DOHH2 (cell line): ENCODE measurements around the gene BPIFB1.

Experiments
- H3F3A ChIP-seq: fragments of 200-600 bp; sonication (generic), shearing (Covaris generic); 2 replicates; pipeline ENCODE4 v1.6.0; 2016; ENCODE audit warnings: antibody characterized with exemption, mild to moderate bottlenecking; ENCODE audit not compliant: control insufficient read depth, insufficient read depth
- H3K27ac ChIP-seq: fragments of 200-600 bp; sonication (generic); 2 replicates; pipeline ENCODE4 v1.5.1; 2014; ENCODE audit warnings: low read depth, mild to moderate bottlenecking, low read length, moderate library complexity
- H3K27me3 ChIP-seq: fragments of 200-600 bp; sonication (generic); 2 replicates; pipeline ENCODE4 v1.6.1; 2014; ENCODE audit warnings: mild to moderate bottlenecking, low read length, mixed read lengths; ENCODE audit not compliant: control insufficient read depth
- H3K36me3 ChIP-seq: fragments of 200-600 bp; sonication (generic); 2 replicates; pipeline ENCODE4 v1.6.1; 2014; ENCODE audit warnings: mild to moderate bottlenecking, low read length, moderate library complexity, mixed read lengths; ENCODE audit not compliant: control insufficient read depth
- H3K4me1 ChIP-seq: fragments of 200-600 bp; sonication (generic); 2 replicates; pipeline ENCODE4 v1.6.1; 2014; ENCODE audit warnings: mild to moderate bottlenecking, low read length, mixed read lengths; ENCODE audit not compliant: control insufficient read depth
- H3K4me2 ChIP-seq: fragments of 200-600 bp; sonication (generic); 2 replicates; pipeline ENCODE4 v1.6.0; 2014; ENCODE audit warnings: mild to moderate bottlenecking, low read length, moderate library complexity
- H3K4me3 ChIP-seq: fragments of 200-600 bp; sonication (generic); 2 replicates; pipeline ENCODE4 v1.5.1; 2014; ENCODE audit warnings: mild to moderate bottlenecking, low read length, mixed read lengths
- H3K79me2 ChIP-seq: fragments of 200-600 bp; sonication (generic); 2 replicates; pipeline ENCODE4 v1.6.1; 2014; ENCODE audit warnings: mild to moderate bottlenecking, low read length, mixed read lengths; ENCODE audit not compliant: control insufficient read depth
- H3K9me2 ChIP-seq: fragments of 200-600 bp; sonication (generic); replicated peaks from 2 replicates; pipeline ENCODE4 v1.6.1; 2014; ENCODE audit warnings: mild to moderate bottlenecking, low read length, mixed read lengths; ENCODE audit not compliant: control insufficient read depth
- H3K9me3 ChIP-seq: fragments of 200-600 bp; sonication (generic); 2 replicates; pipeline ENCODE4 v1.6.1; 2014; ENCODE audit warnings: antibody characterized with exemption, low read length, mixed read lengths; ENCODE audit not compliant: control insufficient read depth, insufficient read depth
- H4K20me1 ChIP-seq: fragments of 200-600 bp; sonication (generic); 2 replicates; pipeline ENCODE4 v1.6.0; 2014; ENCODE audit warnings: low read depth, mild to moderate bottlenecking, antibody characterized with exemption, low read length, moderate library complexity; ENCODE audit not compliant: control insufficient read depth, insufficient read depth
- EZH2phosphoT487 ChIP-seq: fragments of 200-600 bp; sonication (generic); IDR thresholded peaks from 2 replicates; pipeline ENCODE4 v1.6.1; 2017; ENCODE audit warnings: borderline replicate concordance, mild to moderate bottlenecking, antibody characterized with exemption, low read length, moderate library complexity, mixed read lengths
- TF ChIP-seq, protein P1 (sequence below): fragments of 200-600 bp; sonication (generic); IDR thresholded peaks from one replicate; pipeline ENCODE4 v1.5.1; 2014; ENCODE audit warnings: antibody characterized with exemption, mild to moderate bottlenecking, low read depth, low read length; ENCODE audit not compliant: poor library complexity, severe bottlenecking

Gene BPIFB1

DNA sequence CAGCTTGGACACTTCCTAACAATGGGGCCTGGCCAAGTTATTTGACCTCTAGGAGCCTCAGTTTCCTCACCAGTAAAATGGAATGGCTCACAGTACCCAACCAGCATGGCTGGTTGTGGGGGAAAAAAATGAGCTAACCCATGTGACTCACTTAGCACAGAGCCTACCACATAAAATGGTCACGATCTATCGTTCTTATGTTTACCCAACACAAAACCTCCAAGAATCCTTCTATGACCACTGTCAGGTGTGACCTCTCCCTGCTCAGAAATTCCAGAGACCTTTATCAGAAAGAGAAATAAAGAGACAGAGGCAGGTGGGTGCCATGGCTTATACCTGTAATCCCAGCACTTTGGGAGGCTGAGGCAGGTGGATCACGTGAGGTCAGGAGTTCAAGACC is 39.4 kb downstream of the BPIFB1 start:
- Histone ChIP-seq H3K36me3 (no peaks in the 10 kb centered on the region), H3K4me2 (no peak overlapping the region), H3F3A (no peaks in the 10 kb centered on the region), H3K4me3 (no peak overlapping the region), H3K4me1 (peaks cover 3% of the 10 kb centered on the region; the same call in 1 of the 2 replicates), H3K27me3 (peaks cover 17% of the 10 kb centered on the region), H3K9me2 (no peaks in the 10 kb centered on the region), H4K20me1 (no peaks in the 10 kb centered on the region), H3K79me2 (no peaks in the 10 kb centered on the region), H3K9me3 (no peaks in the 10 kb centered on the region), H3K27ac (no peak overlapping the region)
- TF ChIP-seq EZH2phosphoT487 = no peak
- TF ChIP-seq, protein P1, sequence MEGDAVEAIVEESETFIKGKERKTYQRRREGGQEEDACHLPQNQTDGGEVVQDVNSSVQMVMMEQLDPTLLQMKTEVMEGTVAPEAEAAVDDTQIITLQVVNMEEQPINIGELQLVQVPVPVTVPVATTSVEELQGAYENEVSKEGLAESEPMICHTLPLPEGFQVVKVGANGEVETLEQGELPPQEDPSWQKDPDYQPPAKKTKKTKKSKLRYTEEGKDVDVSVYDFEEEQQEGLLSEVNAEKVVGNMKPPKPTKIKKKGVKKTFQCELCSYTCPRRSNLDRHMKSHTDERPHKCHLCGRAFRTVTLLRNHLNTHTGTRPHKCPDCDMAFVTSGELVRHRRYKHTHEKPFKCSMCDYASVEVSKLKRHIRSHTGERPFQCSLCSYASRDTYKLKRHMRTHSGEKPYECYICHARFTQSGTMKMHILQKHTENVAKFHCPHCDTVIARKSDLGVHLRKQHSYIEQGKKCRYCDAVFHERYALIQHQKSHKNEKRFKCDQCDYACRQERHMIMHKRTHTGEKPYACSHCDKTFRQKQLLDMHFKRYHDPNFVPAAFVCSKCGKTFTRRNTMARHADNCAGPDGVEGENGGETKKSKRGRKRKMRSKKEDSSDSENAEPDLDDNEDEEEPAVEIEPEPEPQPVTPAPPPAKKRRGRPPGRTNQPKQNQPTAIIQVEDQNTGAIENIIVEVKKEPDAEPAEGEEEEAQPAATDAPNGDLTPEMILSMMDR = no peak

- H3K79me2 ChIP-seq = no peaks in the 10 kb centered on the region
- H3K27me3 ChIP-seq = peaks cover 17% of the 10 kb centered on the region
- H3K9me3 ChIP-seq = no peaks in the 10 kb centered on the region
- no peaks in the 10 kb centered on the region for H3K9me2 ChIP-seq
- no peaks in the 10 kb centered on the region for H3K36me3 ChIP-seq
- no peak overlapping the region for H3K27ac ChIP-seq
- no peaks in the 10 kb centered on the region for H4K20me1 ChIP-seq
- H3F3A ChIP-seq = no peaks in the 10 kb centered on the region
- H3K4me3 ChIP-seq = no peak overlapping the region
- peaks cover 3% of the 10 kb centered on the region; the same call in 1 of the 2 replicates for H3K4me1 ChIP-seq
- no peak overlapping the region for H3K4me2 ChIP-seq
- no peak for TF ChIP-seq EZH2phosphoT487
- TF ChIP-seq, protein P1 = no peak
Observed at GRCh38 chr20:33323236-33323635, 40.2 kb downstream of the BPIFB1 start.

- Histone ChIP-seq H3K4me2 (no peak overlapping the region), H3K79me2 (no peaks in the 10 kb centered on the region)
Observed at GRCh38 chr20:33325350-33325749, 42.3 kb downstream of the BPIFB1 start.

More at GRCh38 chr20:33325350-33325749, 42.3 kb downstream of the BPIFB1 start:
- H3K9me2 ChIP-seq = no peaks in the 10 kb centered on the region
- H3K27ac ChIP-seq = no peak overlapping the region
- H4K20me1 ChIP-seq = no peaks in the 10 kb centered on the region
- H3K36me3 ChIP-seq = no peaks in the 10 kb centered on the region
- H3K4me1 ChIP-seq = peaks cover 3% of the 10 kb centered on the region; the same call in 1 of the 2 replicates
- no peaks in the 10 kb centered on the region for H3K9me3 ChIP-seq
- H3K4me3 ChIP-seq = no peak overlapping the region
- TF ChIP-seq, protein P1 = no peak
- no peak for TF ChIP-seq EZH2phosphoT487
- H3K27me3 ChIP-seq = peaks cover 17% of the 10 kb centered on the region
- no peaks in the 10 kb centered on the region for H3F3A ChIP-seq
